ENCODE data around the gene DMWD.

DNA sequence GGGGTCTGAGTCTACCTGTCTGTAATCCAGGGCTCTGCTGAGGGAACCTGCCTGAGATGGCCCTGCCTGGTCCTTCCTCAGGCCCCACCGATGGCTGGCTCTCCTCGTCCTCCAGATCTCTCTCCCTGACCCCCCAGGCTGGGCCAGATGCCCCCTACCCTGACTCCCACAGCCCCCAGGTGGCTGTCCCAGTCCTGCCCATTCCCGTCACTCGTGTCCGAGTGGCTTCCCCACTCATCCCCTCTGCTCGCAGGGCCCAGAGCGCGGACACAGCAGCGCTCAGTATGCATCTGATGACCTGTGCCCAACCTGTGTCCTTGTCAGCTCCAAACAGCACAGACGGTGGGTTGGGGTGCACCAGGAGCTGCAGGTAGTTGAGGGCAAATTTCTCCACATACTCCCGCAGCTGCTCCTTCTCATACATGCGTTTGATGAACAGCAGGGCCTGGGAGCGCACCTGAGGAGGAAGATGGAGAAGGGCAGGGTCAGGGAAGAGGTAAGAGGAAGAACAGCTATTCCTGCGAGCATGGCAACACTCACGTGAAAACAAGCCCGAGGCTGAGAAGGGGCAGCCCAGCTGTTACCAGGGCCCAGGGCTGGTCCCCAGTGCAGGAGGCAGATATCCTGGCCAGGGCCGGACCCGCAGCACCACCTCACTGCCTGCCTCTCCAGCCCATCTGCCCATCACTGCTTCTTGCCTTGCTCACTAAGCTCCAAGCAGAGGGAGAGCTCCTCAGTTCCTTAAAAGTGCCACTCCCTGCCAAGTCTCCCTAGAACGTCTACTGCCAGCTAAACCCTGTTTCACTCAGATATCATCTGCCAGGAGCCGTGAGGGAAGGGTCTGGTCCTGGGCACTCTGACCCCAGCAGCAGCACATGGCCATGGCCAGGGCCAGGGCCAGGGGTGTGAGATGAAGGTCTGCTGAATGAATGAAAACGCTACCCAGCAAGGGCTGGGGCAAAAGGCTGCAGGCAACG, 33.6 kb upstream of the DMWD start:
- TF ChIP-seq, protein P1, sequence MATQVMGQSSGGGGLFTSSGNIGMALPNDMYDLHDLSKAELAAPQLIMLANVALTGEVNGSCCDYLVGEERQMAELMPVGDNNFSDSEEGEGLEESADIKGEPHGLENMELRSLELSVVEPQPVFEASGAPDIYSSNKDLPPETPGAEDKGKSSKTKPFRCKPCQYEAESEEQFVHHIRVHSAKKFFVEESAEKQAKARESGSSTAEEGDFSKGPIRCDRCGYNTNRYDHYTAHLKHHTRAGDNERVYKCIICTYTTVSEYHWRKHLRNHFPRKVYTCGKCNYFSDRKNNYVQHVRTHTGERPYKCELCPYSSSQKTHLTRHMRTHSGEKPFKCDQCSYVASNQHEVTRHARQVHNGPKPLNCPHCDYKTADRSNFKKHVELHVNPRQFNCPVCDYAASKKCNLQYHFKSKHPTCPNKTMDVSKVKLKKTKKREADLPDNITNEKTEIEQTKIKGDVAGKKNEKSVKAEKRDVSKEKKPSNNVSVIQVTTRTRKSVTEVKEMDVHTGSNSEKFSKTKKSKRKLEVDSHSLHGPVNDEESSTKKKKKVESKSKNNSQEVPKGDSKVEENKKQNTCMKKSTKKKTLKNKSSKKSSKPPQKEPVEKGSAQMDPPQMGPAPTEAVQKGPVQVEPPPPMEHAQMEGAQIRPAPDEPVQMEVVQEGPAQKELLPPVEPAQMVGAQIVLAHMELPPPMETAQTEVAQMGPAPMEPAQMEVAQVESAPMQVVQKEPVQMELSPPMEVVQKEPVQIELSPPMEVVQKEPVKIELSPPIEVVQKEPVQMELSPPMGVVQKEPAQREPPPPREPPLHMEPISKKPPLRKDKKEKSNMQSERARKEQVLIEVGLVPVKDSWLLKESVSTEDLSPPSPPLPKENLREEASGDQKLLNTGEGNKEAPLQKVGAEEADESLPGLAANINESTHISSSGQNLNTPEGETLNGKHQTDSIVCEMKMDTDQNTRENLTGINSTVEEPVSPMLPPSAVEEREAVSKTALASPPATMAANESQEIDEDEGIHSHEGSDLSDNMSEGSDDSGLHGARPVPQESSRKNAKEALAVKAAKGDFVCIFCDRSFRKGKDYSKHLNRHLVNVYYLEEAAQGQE (IDR thresholded peaks at IDR 0.05; ENCODE audit: insufficient read depth in 1 of 2, low read depth in 2 of 2, low read length in 1 of 2), result no peak
- TF ChIP-seq, protein P2, sequence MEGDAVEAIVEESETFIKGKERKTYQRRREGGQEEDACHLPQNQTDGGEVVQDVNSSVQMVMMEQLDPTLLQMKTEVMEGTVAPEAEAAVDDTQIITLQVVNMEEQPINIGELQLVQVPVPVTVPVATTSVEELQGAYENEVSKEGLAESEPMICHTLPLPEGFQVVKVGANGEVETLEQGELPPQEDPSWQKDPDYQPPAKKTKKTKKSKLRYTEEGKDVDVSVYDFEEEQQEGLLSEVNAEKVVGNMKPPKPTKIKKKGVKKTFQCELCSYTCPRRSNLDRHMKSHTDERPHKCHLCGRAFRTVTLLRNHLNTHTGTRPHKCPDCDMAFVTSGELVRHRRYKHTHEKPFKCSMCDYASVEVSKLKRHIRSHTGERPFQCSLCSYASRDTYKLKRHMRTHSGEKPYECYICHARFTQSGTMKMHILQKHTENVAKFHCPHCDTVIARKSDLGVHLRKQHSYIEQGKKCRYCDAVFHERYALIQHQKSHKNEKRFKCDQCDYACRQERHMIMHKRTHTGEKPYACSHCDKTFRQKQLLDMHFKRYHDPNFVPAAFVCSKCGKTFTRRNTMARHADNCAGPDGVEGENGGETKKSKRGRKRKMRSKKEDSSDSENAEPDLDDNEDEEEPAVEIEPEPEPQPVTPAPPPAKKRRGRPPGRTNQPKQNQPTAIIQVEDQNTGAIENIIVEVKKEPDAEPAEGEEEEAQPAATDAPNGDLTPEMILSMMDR (IDR thresholded peaks at IDR 0.05), result no peak
- TF ChIP-seq POLR2AphosphoS5 (IDR thresholded peaks at IDR 0.05; ENCODE audit: low read depth, low read length) (no peak), TCF7L2 (IDR thresholded peaks at IDR 0.05; ENCODE audit: low read depth, low read length) (no peak)
